Measurements from ENCODE around the gene TNNT1.
A peak's percentile ranks its signal among the peaks of the same experiment; 100 is the strongest.

The TNNT1 gene

GRCh38 chr19:55158848-55159749 lies 10.1 kb upstream of the TNNT1 start (continued):
- no peak for TF ChIP-seq ZNF280D (tag by site-specific recombination; IDR thresholded peaks at IDR 0.05)
- no peak for TF ChIP-seq ZNF140 (tag by site-specific recombination; IDR thresholded peaks at IDR 0.05)
- no peak for TF ChIP-seq ZNF426 (tag by site-specific recombination; IDR thresholded peaks at IDR 0.05)
- no peak for TF ChIP-seq OSR2 (tag by site-specific recombination; IDR thresholded peaks at IDR 0.05)
- TF ChIP-seq ZNF830 (tag by site-specific recombination; IDR thresholded peaks at IDR 0.05; ENCODE audit: low read depth): no peak
- TF ChIP-seq ZNF214 (tag by site-specific recombination; IDR thresholded peaks at IDR 0.05; ENCODE audit: borderline replicate concordance): no peak
- TF ChIP-seq ZNF768 (tag by site-specific recombination; IDR thresholded peaks at IDR 0.05): no peak
- TF ChIP-seq ZNF280C (tag by site-specific recombination; IDR thresholded peaks at IDR 0.05): no peak
- no peak for TF ChIP-seq ZSCAN18 (tag by site-specific recombination; IDR thresholded peaks at IDR 0.05)
- TF ChIP-seq RBAK (tag by site-specific recombination; IDR thresholded peaks at IDR 0.05): no peak
- TF ChIP-seq ZNF843 (tag by site-specific recombination; IDR thresholded peaks at IDR 0.05): no peak
- TF ChIP-seq ZNF664 (tag by site-specific recombination; IDR thresholded peaks at IDR 0.05): no peak
- TF ChIP-seq ZNF580 (tag by site-specific recombination; IDR thresholded peaks at IDR 0.05): no peak
- TF ChIP-seq ZFP3 (tag by site-specific recombination; IDR thresholded peaks at IDR 0.05; ENCODE audit: low read depth): no peak
- no peak for TF ChIP-seq ZNF394 (tag by site-specific recombination; IDR thresholded peaks at IDR 0.05; ENCODE audit: borderline replicate concordance)
- TF ChIP-seq ZNF692 (tag by site-specific recombination; IDR thresholded peaks at IDR 0.05): peak; percentile 96
- TF ChIP-seq BCL6B (tag by site-specific recombination; IDR thresholded peaks at IDR 0.05): no peak
- TF ChIP-seq ZBTB7A (tag by site-specific recombination; IDR thresholded peaks at IDR 0.05; ENCODE audit: low read depth): no peak
- no peak for TF ChIP-seq ZNF146 (tag by site-specific recombination; IDR thresholded peaks at IDR 0.05)
- TF ChIP-seq SCRT2 (tag by site-specific recombination; IDR thresholded peaks at IDR 0.05): no peak
- no peak for TF ChIP-seq ZNF624 (tag by site-specific recombination; IDR thresholded peaks at IDR 0.05)
- TF ChIP-seq ZSCAN30 (tag by site-specific recombination; IDR thresholded peaks at IDR 0.05): no peak
- peak; percentile 50; the same call in 1 of the 2 replicates for TF ChIP-seq ZNF660 (tag by site-specific recombination; IDR thresholded peaks at IDR 0.05)
- no peak for TF ChIP-seq TRIM28 (IDR thresholded peaks at IDR 0.05; ENCODE audit: borderline replicate concordance, low read length)
- no peak for TF ChIP-seq ZNF513 (tag by site-specific recombination; IDR thresholded peaks at IDR 0.05)
